ENCODE data around the gene FCHSD1.

DNA sequence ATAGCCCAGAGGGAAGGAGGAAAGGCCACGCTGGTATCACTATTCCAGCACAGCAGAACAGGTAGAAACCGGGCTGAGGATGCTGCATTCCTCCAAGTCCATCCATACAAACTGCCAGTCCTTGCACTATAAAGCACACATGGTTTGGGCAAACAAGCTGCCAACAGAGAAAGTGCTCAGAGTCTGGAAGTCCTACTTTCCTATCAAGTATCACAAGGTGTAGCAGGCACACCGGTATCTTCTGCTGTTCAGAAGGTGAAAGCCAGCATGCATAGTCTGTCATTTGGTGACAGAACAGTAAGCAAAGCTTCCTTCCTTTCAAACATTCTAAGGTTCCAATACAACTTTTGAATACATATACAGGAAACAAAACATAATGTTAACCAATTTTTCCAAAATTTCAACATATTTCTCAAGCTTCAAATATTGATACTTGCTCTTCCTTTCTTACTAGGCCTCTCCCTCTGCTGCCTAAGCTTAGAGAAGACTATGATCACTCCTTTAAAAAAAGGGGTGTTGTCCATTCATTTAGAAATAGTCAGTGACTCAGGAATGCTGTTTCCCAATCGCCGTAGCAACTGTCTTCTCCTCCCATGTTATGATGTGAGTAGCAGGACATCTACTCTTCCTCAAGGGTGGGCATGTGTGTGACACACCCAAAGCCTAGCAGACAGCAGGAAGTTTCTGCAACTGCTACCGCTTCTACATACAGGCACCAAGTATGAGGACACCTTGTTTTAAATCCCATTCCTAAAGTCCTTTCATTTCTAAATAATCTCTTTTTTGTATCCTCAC is 47.1 kb downstream of the FCHSD1 start:
- TF ChIP-seq, protein P1, sequence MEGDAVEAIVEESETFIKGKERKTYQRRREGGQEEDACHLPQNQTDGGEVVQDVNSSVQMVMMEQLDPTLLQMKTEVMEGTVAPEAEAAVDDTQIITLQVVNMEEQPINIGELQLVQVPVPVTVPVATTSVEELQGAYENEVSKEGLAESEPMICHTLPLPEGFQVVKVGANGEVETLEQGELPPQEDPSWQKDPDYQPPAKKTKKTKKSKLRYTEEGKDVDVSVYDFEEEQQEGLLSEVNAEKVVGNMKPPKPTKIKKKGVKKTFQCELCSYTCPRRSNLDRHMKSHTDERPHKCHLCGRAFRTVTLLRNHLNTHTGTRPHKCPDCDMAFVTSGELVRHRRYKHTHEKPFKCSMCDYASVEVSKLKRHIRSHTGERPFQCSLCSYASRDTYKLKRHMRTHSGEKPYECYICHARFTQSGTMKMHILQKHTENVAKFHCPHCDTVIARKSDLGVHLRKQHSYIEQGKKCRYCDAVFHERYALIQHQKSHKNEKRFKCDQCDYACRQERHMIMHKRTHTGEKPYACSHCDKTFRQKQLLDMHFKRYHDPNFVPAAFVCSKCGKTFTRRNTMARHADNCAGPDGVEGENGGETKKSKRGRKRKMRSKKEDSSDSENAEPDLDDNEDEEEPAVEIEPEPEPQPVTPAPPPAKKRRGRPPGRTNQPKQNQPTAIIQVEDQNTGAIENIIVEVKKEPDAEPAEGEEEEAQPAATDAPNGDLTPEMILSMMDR (IDR thresholded peaks at IDR 0.05; ENCODE audit: insufficient read depth, low read depth, low read length), result no peak
- no peak for TF ChIP-seq EZH2 (IDR thresholded peaks at IDR 0.05; ENCODE audit: insufficient read depth, low read length)
